Vagina (tissue), 2 donors: ENCODE measurements around the gene GPR142.

Experiments used
- POLR2A ChIP-seq, 2 donors: fragments of 450-650 bp; IDR thresholded peaks; one replicate each; pipeline ENCODE4 v1.6.1; 2017; ENCODE audit warnings: antibody characterized with exemption in 2 of 2, mild to moderate bottlenecking in 2 of 2, moderate library complexity in 2 of 2
- TF ChIP-seq, protein P1 (sequence below), 3 experiments: fragments of 450-650 bp in 2 of 3; fragments of 200-600 bp in 1 of 3; sonication (generic) in 1 of 3; IDR thresholded peaks; one replicate each; pipeline ENCODE4 v1.5.1; 2017 to 2019; ENCODE audit warnings: antibody characterized with exemption in 3 of 3, mild to moderate bottlenecking in 2 of 3, moderate library complexity in 2 of 3

DNA sequence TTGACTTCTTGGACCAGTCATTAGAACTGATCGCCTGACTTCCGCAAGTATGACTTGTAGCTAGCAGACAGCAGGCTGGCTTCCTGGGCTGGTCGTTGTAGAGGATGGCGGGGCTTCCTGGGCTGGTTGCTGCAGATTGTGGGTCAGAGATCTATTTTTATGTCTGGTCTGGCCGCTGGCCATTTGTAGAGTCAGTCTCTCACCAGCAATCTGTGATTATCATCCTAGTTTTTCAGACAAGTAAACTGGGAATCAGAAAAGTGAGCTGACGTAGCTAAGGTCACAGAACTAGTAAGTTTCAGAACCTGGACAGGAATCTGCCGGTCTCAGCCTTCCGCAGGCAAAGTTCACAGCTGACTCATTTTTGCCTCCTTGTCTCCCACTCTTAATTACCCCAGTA is 19.1 kb downstream of the GPR142 start:
- no peak for TF ChIP-seq POLR2A (IDR thresholded peaks at IDR 0.05)
- TF ChIP-seq, protein P1, sequence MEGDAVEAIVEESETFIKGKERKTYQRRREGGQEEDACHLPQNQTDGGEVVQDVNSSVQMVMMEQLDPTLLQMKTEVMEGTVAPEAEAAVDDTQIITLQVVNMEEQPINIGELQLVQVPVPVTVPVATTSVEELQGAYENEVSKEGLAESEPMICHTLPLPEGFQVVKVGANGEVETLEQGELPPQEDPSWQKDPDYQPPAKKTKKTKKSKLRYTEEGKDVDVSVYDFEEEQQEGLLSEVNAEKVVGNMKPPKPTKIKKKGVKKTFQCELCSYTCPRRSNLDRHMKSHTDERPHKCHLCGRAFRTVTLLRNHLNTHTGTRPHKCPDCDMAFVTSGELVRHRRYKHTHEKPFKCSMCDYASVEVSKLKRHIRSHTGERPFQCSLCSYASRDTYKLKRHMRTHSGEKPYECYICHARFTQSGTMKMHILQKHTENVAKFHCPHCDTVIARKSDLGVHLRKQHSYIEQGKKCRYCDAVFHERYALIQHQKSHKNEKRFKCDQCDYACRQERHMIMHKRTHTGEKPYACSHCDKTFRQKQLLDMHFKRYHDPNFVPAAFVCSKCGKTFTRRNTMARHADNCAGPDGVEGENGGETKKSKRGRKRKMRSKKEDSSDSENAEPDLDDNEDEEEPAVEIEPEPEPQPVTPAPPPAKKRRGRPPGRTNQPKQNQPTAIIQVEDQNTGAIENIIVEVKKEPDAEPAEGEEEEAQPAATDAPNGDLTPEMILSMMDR (IDR thresholded peaks at IDR 0.05) = no peak
